K562 (cell line): ENCODE results near the gene LARP6. TPM values are rescaled to one million over a fixed set of nuclear protein-coding genes. Genes with fewer than 3 reads are reported as not detected.

Source experiments
- ATAC-seq: fragments of 200-7000 bp; cut with Tn5 transposase; 3 replicates; pipeline ENCODE4 v1.9.1; 2020; ENCODE audit warnings: moderate library complexity
- BruUV-seq: library from RNA; stranded (reverse); fragments of 400-500 nt; replicated peaks from 2 replicates; lab custom pipeline; 2021; lab: Mats Ljungman, UMichigan
- CTCF ChIA-PET: fragments of 300-600 bp; formaldehyde crosslinking; extraction: SDS; loops from one replicate; lab custom pipeline; 2021; ENCODE audit warnings: low intra/inter-chr PET ratio; lab: Yijun Ruan, JAX
- POLR2A ChIA-PET: fragments of 300-600, 350-650 bp; sonication (Branson Sonifier 250); formaldehyde crosslinking; extraction: SDS; loops from one replicate; lab custom pipeline; 2021; ENCODE audit warnings: antibody characterized with exemption, inconsistent platforms; lab: Yijun Ruan, JAX
- DNase-seq, 4 experiments: peaks; one replicate each; pipeline versions ENCODE4 v3.0.0 to v3.0.0-alpha.2; 2011 to 2018; ENCODE audit warnings: low spot score in 3 of 4, mixed read lengths in 3 of 4; ENCODE audit errors: extremely low read depth in 1 of 4
- FAIRE-seq: peaks from 2 replicates; lab custom pipeline; 2011; peaks lifted over from hg19 to GRCh38; lab: Jason Lieb, UNC
- H2AFZ ChIP-seq: 2 replicates; pipeline ENCODE4 v1.6.0; 2011; ENCODE audit warnings: low read depth, low read length, control low read depth, inconsistent platforms
- H3K27ac ChIP-seq: fragments of 200-600 bp; 3 replicates; pipeline ENCODE4 v1.8.0; 2011; ENCODE audit warnings: low read depth, mild to moderate bottlenecking, control low read depth, inconsistent platforms, low read length, moderate library complexity, mixed read lengths; ENCODE audit errors: extremely low read depth
- H3K27me3 ChIP-seq, 2 experiments: fragments of 300-600 bp in 1 of 2; 2 replicates in 1 of 2; 3 replicates in 1 of 2; pipeline versions ENCODE4 v1.6.0 to v1.8.0; 2011; ENCODE audit warnings: inconsistent platforms in 2 of 2, low read length in 2 of 2, mild to moderate bottlenecking in 1 of 2, mixed read lengths in 1 of 2, moderate library complexity in 1 of 2; ENCODE audit not compliant: control insufficient read depth in 2 of 2, insufficient read depth in 2 of 2
- H3K36me3 ChIP-seq: fragments of 300-600 bp; 3 replicates; pipeline ENCODE4 v1.8.0; 2011; ENCODE audit warnings: mild to moderate bottlenecking, low read length, inconsistent platforms; ENCODE audit not compliant: control insufficient read depth, insufficient read depth
- H3K4me1 ChIP-seq, 2 experiments: fragments of 200-600 bp in 1 of 2; replicated peaks in 1 of 2; 2 replicates in 1 of 2; 3 replicates in 1 of 2; pipeline versions ENCODE4 v1.5.1 to v1.8.0; 2011; ENCODE audit warnings: inconsistent platforms in 2 of 2, low read length in 2 of 2, mild to moderate bottlenecking in 1 of 2, mixed read lengths in 1 of 2, moderate library complexity in 1 of 2; ENCODE audit not compliant: control insufficient read depth in 2 of 2, insufficient read depth in 2 of 2
- H3K4me2 ChIP-seq: 2 replicates; pipeline ENCODE4 v1.6.1; 2011; ENCODE audit warnings: low read length, control low read depth, inconsistent platforms, mixed read lengths; ENCODE audit not compliant: insufficient read depth
- H3K4me3 ChIP-seq: fragments of 200-600 bp; sonication (generic), shearing (Covaris generic); 2 replicates; pipeline ENCODE4 v1.5.1; 2016; ENCODE audit warnings: control low read depth, inconsistent platforms
- H3K79me2 ChIP-seq: fragments of 200-600 bp; 3 replicates; pipeline ENCODE4 v1.8.0; 2011; ENCODE audit warnings: low read length, inconsistent platforms; ENCODE audit not compliant: control insufficient read depth, insufficient read depth
- H3K9ac ChIP-seq, 2 experiments: 2 replicates each; pipeline versions ENCODE4 v1.6.0 to v1.6.1; 2011; ENCODE audit warnings: low read depth in 2 of 2, low read length in 2 of 2, control low read depth in 1 of 2, inconsistent platforms in 1 of 2, mild to moderate bottlenecking in 1 of 2, mixed read lengths in 1 of 2; ENCODE audit not compliant: insufficient read depth in 1 of 2
- H3K9me1 ChIP-seq: one replicate; pipeline ENCODE4 v1.6.0; 2011; ENCODE audit warnings: inconsistent platforms, mild to moderate bottlenecking, low read length, moderate library complexity; ENCODE audit not compliant: control insufficient read depth, insufficient read depth
- H3K9me3 ChIP-seq: replicated peaks from 2 replicates; pipeline ENCODE4 v1.5.1; 2011; ENCODE audit warnings: low read depth, low read length, inconsistent platforms; ENCODE audit not compliant: control insufficient read depth, insufficient read depth
- H4K20me1 ChIP-seq: replicated peaks from 2 replicates; pipeline ENCODE4 v1.6.1; 2011; ENCODE audit warnings: low read length, inconsistent platforms, mixed read lengths; ENCODE audit not compliant: control insufficient read depth, insufficient read depth
- DNMT1 ChIP-seq: fragments of 450-650 bp; IDR thresholded peaks from 2 replicates; pipeline ENCODE4 v1.6.1; 2016; ENCODE audit warnings: antibody characterized with exemption, mild to moderate bottlenecking
- FOXM1 ChIP-seq, 2 experiments: fragments of 450-650 bp in 1 of 2; sonication (generic) in 1 of 2; formaldehyde crosslinking in 1 of 2; IDR thresholded peaks; 2 replicates each; pipeline versions ENCODE4 v1.6.1 to v1.9.0; 2017 to 2022; ENCODE audit warnings: low read depth in 2 of 2, mild to moderate bottlenecking in 2 of 2, missing genetic modification reagents in 1 of 2, moderate library complexity in 1 of 2
- MIER1 ChIP-seq: fragments of 450-650 bp; IDR thresholded peaks from 2 replicates; pipeline ENCODE4 v1.6.1; 2016; ENCODE audit warnings: antibody characterized with exemption, mild to moderate bottlenecking, low read depth
- PPARD ChIP-seq: fragments of 250-450 bp; sonication (Bioruptor Pico); IDR thresholded peaks from 2 replicates; pipeline ENCODE4 v1.8.0; 2022; ENCODE audit warnings: inconsistent platforms, mild to moderate bottlenecking, moderate library complexity
- RAD21 ChIP-seq, 2 experiments: fragments of 250-450 bp in 1 of 2; fragments of 450-650 bp in 1 of 2; sonication (Bioruptor Pico) in 1 of 2; formaldehyde crosslinking in 1 of 2; IDR thresholded peaks in 1 of 2; conservative IDR thresholded peaks in 1 of 2; 2 replicates each; pipeline versions ENCODE4 v1.4.0 to v1.8.0; 2020 to 2022; ENCODE audit warnings: mild to moderate bottlenecking in 2 of 2, moderate library complexity in 1 of 2
- RBM25 ChIP-seq: fragments of 200-400 bp; formaldehyde crosslinking; IDR thresholded peaks from 2 replicates; pipeline ENCODE4 v1.6.1; 2018; ENCODE audit warnings: low read length, low read depth, moderate library complexity; ENCODE audit not compliant: severe bottlenecking
- SLC30A9 ChIP-seq: fragments of 250-450 bp; sonication (Bioruptor Pico); IDR thresholded peaks from 2 replicates; pipeline ENCODE4 v1.8.0; 2022; ENCODE audit warnings: mild to moderate bottlenecking, moderate library complexity
- STAT6 ChIP-seq: sonication (generic); formaldehyde crosslinking; IDR thresholded peaks from 2 replicates; pipeline ENCODE4 v1.8.1; 2023; ENCODE audit warnings: mild to moderate bottlenecking, missing genetic modification reagents
- TBP ChIP-seq: optimal IDR thresholded peaks from 2 replicates; pipeline ENCODE3; 2011; ENCODE audit warnings: low read depth, low read length, improper control_type of control experiment
- ZNF12 ChIP-seq: sonication (generic); formaldehyde crosslinking; IDR thresholded peaks from 2 replicates; pipeline ENCODE4 v1.4.0; 2020; ENCODE audit warnings: mild to moderate bottlenecking, missing genetic modification reagents
- ZNF133 ChIP-seq: fragments of 250-450 bp; sonication (Bioruptor Pico); IDR thresholded peaks from 2 replicates; pipeline ENCODE4 v1.4.0; 2020; ENCODE audit warnings: mild to moderate bottlenecking
- ZNF224 ChIP-seq: sonication (generic); formaldehyde crosslinking; IDR thresholded peaks from 2 replicates; pipeline ENCODE4 v1.8.0; 2022; ENCODE audit warnings: mild to moderate bottlenecking, missing genetic modification reagents
- ZNF445 ChIP-seq: fragments of 250-450 bp; sonication (Bioruptor Pico); IDR thresholded peaks from 2 replicates; pipeline ENCODE4 v1.4.0; 2020; ENCODE audit warnings: low read depth, mild to moderate bottlenecking, moderate library complexity
- ZNF77 ChIP-seq: fragments of 250-450 bp; sonication (Bioruptor Pico); IDR thresholded peaks from 2 replicates; pipeline ENCODE4 v1.5.0; 2020
- WGBS: fragments of 100-300 bp; shearing (Covaris generic); methylation state at CpG from one replicate; pipeline ENCODE4 v1.1.6; 2016; ENCODE audit warnings: low coverage, mixed read lengths; ENCODE audit not compliant: insufficient coverage; ENCODE audit errors: missing lambda C conversion rate; 5-methylcytosine and 5-hydroxymethylcytosine counted together
- in situ Hi-C: fragments of 300-500 bp; cut with MboI; formaldehyde crosslinking; loops from 4 replicates; pipeline ENCODE4 v1.15.0; 2018; ENCODE audit warnings: inconsistent platforms, mixed read lengths
- intact Hi-C: fragments of 100-400 bp; cut with micrococcal nuclease; formaldehyde crosslinking; loops from 2 replicates; pipeline ENCODE4 v1.14.2; 2022
- polyA plus RNA-seq, 8 experiments: library from polyadenylated mRNA; depleted of rRNA in 4 of 8; stranded (reverse) in 5 of 8; unstranded in 3 of 8; fragments of >200 nt; fragmentation: Nextera tagmentation in 2 of 8; fragmentation: Illumina TruSeq in 1 of 8; extraction: Ambion mirVana in 2 of 8; extraction: Trizol in 1 of 8; gene quantifications; 2 replicates each; pipeline versions ENCODE4 v1.2.1 to v1.2.3, GENCODE V29; 2011 to 2014; ENCODE audit warnings: inconsistent platforms in 1 of 8, missing spikeins in 1 of 8
- total RNA-seq, 7 experiments: library from RNA; depleted of rRNA in 6 of 7; stranded (reverse); fragments of >200 nt in 6 of 7; fragmentation: Illumina TruSeq in 2 of 7; extraction: Trizol in 2 of 7; gene quantifications; 2 replicates each; pipeline versions ENCODE4 v1.2.1 to v1.2.3, GENCODE V29; 2011 to 2021; ENCODE audit warnings: low replicate concordance in 1 of 7
- TF ChIP-seq, protein P1 (sequence below): sonication (generic); formaldehyde crosslinking; IDR thresholded peaks from 2 replicates; pipeline ENCODE4 v1.8.1; 2023; ENCODE audit warnings: mild to moderate bottlenecking, missing genetic modification reagents

Gene LARP6
- total and polyA plus RNA-seq, 9 of the 15 experiments (the other 6 are each of a cell fraction or from before 2014, with no cell fraction given), result not detected

GRCh38 chr15:70869346-70869745 is 15.4 kb upstream of the LARP6 start (continued):
- no peak for TF ChIP-seq FOXM1 (IDR thresholded peaks at IDR 0.05; ENCODE audit: low read depth)
- TF ChIP-seq FOXM1 (CRISPR knock-in tag; IDR thresholded peaks at IDR 0.05; ENCODE audit: low read depth), result no peak
- no peak for TF ChIP-seq SLC30A9 (CRISPR knock-in tag)
- TF ChIP-seq, protein P1, sequence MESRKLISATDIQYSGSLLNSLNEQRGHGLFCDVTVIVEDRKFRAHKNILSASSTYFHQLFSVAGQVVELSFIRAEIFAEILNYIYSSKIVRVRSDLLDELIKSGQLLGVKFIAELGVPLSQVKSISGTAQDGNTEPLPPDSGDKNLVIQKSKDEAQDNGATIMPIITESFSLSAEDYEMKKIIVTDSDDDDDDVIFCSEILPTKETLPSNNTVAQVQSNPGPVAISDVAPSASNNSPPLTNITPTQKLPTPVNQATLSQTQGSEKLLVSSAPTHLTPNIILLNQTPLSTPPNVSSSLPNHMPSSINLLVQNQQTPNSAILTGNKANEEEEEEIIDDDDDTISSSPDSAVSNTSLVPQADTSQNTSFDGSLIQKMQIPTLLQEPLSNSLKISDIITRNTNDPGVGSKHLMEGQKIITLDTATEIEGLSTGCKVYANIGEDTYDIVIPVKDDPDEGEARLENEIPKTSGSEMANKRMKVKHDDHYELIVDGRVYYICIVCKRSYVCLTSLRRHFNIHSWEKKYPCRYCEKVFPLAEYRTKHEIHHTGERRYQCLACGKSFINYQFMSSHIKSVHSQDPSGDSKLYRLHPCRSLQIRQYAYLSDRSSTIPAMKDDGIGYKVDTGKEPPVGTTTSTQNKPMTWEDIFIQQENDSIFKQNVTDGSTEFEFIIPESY, result no peak
- no peak for TF ChIP-seq ZNF12 (CRISPR knock-in tag)
- TF ChIP-seq MIER1, result no peak
- no peak for TF ChIP-seq RBM25
- no peak for TF ChIP-seq ZNF133 (CRISPR knock-in tag)
- TF ChIP-seq ZNF77 (CRISPR knock-in tag), result no peak
- TF ChIP-seq TBP, result no peak
- TF ChIP-seq, all 486 proteins: peak for 0

GRCh38 chr15:70867911-70868467 is 14.0 kb upstream of the LARP6 start:
- in situ Hi-C loops, result no loop called here
- POLR2A ChIA-PET, result no interaction called here
- H3K4me3 ChIP-seq, result no peak overlapping the region
- WGBS, result 1% methylated on average over 6 of the region's 6 CpGs
- H3K27me3 ChIP-seq, result no peaks in the 10 kb centered on the region
- no peaks in the 10 kb centered on the region for H3K79me2 ChIP-seq
- no peaks in the 10 kb centered on the region for H3K4me1 ChIP-seq
- H3K27ac ChIP-seq, result no peak overlapping the region
- no peaks in the 10 kb centered on the region for H3K9me1 ChIP-seq
- H3K4me2 ChIP-seq, result no peak overlapping the region
- no TSS peak for BruUV-seq
- ATAC-seq (no peak), FAIRE-seq (no peak), DNase-seq (no peak)
- no peaks in the 10 kb centered on the region for H4K20me1 ChIP-seq
- H3K9ac ChIP-seq, result no peak overlapping the region
- H3K9me3 ChIP-seq, result no peaks in the 10 kb centered on the region
- H2AFZ ChIP-seq, result no peak overlapping the region
- CTCF ChIA-PET, result no interaction called here
- no peaks in the 10 kb centered on the region for H3K36me3 ChIP-seq
- intact Hi-C loops, result no loop called here
- no peak for TF ChIP-seq ZNF224 (CRISPR knock-in tag)
- no peak for TF ChIP-seq STAT6 (CRISPR knock-in tag)
- no peak for TF ChIP-seq ZNF445 (CRISPR knock-in tag)
- TF ChIP-seq PPARD, result no peak
- no peak for TF ChIP-seq DNMT1
- TF ChIP-seq RAD21 (CRISPR knock-in tag; conservative IDR thresholded peaks at IDR 0.05 in 1 of 2, IDR thresholded peaks at IDR 0.05 in 1 of 2), result no peak
